GM13977 (cell line): ENCODE results near the gene KIAA1671.

ENCODE experiments used
- DNase-seq: peaks from one replicate; pipeline ENCODE4 v3.0.0; 2012; ENCODE audit warnings: low spot score
- in situ Hi-C: fragments of 300-500 bp; cut with MboI; formaldehyde crosslinking; loops from one replicate; pipeline ENCODE4 v1.12.0; 2022; ENCODE audit warnings: low sequenced_read_pairs, low pct_unique_long_range_greater_than_20kb, mixed read lengths, inconsistent platforms; ENCODE audit not compliant: unreplicated experiment
- TF ChIP-seq, protein P1 (sequence below): IDR thresholded peaks from 2 replicates; pipeline ENCODE4 v1.5.1; 2012; ENCODE audit warnings: mild to moderate bottlenecking, control low read depth; ENCODE audit not compliant: insufficient read depth; ENCODE audit errors: extremely low read depth, missing control alignments

KIAA1671 gene

DNA sequence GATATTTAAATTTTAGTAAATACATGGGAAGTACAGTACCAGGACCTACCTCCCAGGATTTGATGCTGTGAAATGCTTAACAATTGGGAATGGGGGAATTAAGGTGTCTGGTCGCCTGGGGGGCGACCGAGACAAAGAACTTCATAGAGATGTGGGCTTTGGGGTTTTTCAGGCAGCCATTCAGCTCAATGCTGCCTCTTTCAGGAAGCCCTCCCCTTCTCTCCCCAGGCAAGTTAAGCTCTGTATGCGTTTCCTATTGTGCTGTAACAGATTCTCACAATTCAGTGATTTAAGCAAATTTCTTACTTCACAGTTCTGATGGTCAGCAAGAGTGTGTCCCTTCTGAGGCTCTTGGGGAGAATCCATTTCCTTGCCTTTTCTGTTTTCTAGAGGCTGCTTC, 53.8 kb downstream of the KIAA1671 start:
- DNase-seq = no peak
- in situ Hi-C loops = no loop called here
- TF ChIP-seq, protein P1, sequence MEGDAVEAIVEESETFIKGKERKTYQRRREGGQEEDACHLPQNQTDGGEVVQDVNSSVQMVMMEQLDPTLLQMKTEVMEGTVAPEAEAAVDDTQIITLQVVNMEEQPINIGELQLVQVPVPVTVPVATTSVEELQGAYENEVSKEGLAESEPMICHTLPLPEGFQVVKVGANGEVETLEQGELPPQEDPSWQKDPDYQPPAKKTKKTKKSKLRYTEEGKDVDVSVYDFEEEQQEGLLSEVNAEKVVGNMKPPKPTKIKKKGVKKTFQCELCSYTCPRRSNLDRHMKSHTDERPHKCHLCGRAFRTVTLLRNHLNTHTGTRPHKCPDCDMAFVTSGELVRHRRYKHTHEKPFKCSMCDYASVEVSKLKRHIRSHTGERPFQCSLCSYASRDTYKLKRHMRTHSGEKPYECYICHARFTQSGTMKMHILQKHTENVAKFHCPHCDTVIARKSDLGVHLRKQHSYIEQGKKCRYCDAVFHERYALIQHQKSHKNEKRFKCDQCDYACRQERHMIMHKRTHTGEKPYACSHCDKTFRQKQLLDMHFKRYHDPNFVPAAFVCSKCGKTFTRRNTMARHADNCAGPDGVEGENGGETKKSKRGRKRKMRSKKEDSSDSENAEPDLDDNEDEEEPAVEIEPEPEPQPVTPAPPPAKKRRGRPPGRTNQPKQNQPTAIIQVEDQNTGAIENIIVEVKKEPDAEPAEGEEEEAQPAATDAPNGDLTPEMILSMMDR = no peak

DNA sequence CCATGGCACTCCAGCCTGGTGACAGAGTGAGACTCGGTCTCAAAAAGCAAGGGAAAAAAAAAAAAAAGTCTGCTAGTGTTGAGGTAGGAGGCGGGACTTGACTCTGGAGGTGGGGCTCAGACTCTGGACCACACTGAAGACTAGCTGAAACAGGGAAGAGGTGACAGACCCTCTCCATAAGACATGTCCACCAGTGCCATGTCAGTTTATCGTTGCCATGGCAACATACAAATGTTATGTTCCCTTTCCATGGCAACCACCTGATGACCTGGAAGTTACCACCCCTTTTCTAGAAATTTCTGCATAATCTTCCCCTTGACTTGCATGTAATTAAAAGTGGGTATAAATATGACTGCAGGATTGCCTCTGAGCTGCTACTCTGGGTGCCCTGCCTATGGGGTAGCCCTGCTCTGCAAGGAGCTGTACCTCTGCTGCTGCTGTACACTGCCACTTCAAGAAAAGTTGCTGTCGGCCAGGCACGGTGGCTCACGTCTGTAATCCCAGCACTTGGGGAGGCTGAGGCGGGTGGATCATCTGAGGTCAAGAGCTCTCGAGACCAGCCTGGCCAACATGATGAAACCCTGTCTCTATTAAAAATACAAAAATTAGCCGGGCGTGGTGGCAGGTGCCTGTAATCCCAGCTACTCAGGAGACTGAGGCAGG, 55.1 kb downstream of the KIAA1671 start:
- in situ Hi-C loops = no loop called here
- no peak for DNase-seq
- TF ChIP-seq, protein P1 = no peak

DNA sequence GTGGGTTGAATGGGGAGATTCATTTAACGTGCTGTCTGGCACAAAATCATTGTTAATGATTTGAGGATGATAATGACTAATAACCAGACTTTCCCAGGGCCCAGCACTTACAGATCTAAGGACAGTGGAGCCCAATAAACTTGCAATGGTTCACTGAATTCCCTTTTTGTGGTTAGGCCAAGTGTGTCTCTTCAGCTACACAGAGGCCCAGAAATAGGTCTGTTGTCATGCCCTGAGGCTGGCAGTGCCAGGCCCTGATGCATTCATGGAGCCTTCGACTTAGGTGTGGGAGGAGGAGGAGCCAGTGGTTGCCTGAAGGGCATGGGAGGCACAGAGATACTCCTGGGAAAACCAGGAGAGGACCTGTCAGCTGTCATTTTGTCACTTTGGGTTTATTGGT, 56.1 kb downstream of the KIAA1671 start:
- TF ChIP-seq, protein P1 = no peak
- in situ Hi-C loops = no loop called here
- DNase-seq = no peak

DNA sequence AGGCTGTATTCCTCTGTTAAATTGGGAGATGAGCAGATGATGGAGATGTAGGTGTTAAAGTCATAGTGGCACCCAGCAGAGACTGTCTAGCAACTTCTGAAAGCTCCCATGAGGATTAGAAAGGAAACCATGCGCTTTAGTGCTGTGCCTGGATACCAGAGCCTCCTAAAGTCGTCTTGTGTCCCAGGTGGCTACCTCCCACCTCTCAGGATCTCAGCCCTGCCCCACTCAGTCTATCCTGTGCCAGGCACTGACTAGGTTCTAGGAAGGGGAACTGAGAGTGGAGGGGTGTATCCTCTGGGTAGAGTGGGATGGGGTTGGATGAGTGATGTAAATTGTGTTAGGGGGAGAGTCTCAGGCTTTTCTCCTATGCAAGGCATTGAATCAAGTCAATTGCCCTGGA, 60.2 kb downstream of the KIAA1671 start:
- in situ Hi-C loops = no loop called here
- no peak for DNase-seq
- TF ChIP-seq, protein P1 = no peak

DNA sequence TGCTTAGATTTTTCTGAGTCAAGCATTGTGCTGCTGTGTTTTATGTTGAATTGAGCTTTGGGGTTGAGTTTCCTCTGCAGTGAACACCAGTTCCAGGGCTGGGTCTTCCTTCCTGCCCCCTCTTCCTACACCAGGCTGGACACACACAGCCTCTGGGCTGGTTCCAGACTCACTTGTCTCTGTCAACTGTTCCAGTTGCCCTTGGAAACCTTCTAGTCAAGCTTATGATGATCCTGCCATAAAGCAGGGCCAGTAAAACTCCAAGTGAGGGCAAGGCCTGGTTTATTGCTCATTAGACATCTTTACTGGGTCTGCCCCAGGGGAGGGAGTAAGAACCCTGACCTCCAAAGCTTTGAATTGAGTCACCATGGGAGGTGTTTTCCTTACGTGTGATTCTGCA, 61.1 kb downstream of the KIAA1671 start:
- in situ Hi-C loops = no loop called here
- no peak for DNase-seq
- TF ChIP-seq, protein P1 = no peak

DNA sequence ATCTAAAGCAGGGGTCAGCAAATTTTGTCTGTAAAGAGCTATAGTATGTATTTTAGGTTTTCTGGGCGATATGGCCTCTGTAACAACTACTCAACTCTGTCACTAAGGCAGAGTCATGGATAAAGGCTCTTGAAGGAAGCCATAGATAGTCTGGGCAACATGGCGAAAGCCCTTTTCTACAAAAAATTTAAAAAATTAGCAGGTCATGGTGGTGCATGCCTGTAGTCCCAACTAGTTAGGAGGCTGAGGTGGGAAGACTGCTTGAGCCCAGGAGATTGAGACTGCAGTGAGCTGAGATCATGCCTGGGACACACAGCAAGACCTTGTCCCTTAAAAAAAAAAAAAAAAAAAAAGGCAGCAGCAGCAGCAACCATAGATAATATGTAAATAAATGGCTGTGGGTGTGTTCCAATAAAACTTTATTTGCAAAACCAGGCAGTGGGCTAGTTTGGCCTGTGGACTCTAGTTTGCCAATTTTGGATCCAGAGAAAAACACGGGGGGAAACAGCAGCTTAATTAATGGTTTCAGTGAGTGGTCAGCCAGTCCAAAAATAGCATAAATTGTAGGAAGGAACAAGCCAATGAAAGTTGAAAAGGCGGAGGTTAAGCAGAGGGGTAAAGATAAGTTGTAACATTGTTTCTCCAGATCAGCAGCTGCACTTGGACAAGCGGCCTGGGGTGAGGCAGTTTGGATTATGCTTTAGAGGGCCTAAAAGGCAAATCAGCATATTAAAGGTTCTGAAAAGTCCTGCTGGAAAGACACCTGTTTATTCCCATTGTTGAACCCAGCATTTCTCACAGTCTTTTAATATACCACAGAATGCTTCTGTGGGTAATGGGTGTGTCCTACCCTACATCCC, 62.6 kb downstream of the KIAA1671 start:
- DNase-seq = no peak
- TF ChIP-seq, protein P1 = no peak
- in situ Hi-C loops = no loop called here
